GM20000 (cell line): ENCODE data around the gene ALG9.

Source experiments
- DNase-seq: peaks from one replicate; pipeline ENCODE4 v3.0.0; 2012; ENCODE audit warnings: low spot score
- TF ChIP-seq, protein P1 (sequence below): IDR thresholded peaks from 2 replicates; pipeline ENCODE4 v1.5.1; 2012; ENCODE audit warnings: mild to moderate bottlenecking, control low read depth; ENCODE audit errors: extremely low read depth, missing control alignments

The ALG9 gene

DNA sequence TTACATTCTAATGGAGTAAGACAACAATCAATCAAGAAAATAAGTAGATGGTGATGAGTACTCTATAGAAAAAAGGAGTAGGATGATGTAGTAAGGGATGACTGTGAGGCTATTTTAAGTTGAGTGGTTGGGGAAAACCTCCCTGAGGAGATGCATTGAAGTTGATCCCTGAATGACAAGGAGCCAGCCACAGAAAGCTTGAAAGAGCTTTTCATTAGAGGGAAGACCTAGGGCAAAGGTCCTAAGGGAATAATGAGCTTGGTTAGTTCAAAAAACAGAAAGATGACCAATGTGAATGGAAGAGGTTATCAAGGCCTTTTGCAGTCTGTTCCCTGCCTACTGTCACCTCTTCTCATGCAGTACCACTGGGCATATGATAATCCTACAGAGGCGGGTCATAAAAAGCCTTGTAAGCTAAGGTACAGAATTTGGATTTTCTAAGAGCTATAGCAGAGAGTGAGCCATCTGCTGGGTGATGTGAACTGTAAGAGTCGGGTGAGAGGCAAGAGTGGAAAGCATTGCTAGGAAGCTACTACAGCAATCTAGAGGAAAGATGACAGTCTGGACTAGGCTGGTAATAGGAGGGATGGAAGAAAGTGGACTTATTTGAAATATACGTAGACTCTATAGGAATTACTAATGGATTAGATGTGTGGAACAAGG is 108.3 kb downstream of the ALG9 start:
- no peak for DNase-seq
- TF ChIP-seq, protein P1, sequence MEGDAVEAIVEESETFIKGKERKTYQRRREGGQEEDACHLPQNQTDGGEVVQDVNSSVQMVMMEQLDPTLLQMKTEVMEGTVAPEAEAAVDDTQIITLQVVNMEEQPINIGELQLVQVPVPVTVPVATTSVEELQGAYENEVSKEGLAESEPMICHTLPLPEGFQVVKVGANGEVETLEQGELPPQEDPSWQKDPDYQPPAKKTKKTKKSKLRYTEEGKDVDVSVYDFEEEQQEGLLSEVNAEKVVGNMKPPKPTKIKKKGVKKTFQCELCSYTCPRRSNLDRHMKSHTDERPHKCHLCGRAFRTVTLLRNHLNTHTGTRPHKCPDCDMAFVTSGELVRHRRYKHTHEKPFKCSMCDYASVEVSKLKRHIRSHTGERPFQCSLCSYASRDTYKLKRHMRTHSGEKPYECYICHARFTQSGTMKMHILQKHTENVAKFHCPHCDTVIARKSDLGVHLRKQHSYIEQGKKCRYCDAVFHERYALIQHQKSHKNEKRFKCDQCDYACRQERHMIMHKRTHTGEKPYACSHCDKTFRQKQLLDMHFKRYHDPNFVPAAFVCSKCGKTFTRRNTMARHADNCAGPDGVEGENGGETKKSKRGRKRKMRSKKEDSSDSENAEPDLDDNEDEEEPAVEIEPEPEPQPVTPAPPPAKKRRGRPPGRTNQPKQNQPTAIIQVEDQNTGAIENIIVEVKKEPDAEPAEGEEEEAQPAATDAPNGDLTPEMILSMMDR = no peak

DNA sequence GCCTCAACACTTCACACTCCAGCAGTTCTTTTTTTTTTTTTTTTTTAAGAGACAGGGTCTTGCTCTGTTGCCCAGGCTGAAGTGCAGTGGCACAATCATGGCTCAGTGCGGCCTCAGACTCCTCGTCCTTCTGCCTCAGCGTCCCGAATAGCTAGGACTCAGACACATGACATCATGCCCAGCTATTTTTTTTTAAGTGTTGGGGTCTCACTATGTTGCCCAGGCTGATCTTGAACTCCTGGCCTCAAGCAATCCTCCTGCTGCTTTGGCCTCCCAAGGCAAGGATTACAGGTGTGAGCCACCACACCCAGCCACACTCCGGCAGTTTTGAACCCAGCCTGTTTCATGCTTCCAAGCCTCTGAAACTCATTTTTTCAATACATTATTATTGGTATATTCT is 108.9 kb downstream of the ALG9 start:
- TF ChIP-seq, protein P1 = no peak
- DNase-seq = no peak

DNA sequence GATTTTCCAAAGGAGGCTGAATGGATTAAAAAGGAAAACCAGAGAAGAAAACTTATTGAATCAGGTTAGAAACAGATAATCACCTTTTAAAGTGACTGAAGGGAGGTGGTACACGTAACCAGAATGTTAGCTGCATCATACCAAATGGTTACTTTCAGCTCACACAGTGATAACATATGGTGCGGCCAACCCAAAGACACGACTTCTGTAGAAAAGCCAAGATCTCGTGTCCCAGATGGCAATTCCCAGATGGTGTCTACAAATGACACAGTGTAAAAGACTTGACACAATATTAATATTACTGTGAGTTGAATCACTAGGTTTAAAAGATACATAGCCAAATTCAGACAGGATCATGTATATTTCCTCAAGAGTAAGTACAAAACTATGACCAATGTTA is 110.3 kb downstream of the ALG9 start:
- no peak for DNase-seq
- TF ChIP-seq, protein P1 = no peak

DNA sequence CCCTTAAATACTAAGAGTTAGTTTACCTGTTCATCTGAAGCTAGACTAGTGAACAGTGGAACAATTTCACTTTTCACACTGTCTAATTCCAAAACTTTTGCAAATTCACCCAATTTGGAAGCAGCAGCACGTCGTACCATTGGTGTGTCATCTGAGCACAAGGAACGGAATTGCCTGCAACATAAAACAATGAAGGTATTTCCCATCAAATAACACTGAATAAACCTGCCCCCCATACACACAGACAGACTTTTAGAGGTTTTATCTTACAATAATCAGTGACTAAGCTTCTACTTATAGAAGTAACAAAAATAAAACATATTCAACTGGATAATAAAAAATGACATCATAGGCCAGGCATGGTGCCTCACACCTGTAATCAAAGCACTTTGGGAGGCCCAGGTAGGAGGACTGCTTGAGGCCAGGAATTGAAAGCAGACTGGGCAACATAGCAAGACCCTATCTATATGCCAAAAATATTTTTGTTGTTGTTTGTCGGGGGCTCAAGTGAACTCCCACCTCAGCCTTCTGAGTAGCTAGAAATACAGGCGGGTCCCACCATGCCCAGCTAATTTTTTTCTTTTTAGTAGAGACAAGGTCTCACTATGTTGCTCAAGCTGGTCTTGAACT is 111.5 kb downstream of the ALG9 start:
- DNase-seq = no peak
- TF ChIP-seq, protein P1 = no peak

DNA sequence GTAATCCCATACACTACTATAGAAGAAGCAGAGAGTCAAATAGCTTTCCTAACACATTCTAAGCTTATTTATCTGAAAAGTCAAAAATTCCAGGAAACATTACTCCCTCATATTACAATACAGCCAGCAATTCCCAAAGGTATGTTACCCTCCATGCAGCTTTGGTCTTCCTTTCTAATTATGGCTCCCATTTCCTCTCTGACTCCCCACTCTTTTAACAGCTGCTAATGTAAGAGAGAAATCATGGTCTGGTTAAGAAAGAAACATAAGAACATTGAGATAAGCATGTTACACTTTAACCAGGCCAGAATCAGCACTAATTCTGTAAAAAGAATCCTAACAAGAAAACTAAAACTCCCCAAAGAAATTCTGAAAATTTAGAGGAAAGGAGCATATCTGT is 112.0 kb downstream of the ALG9 start:
- TF ChIP-seq, protein P1 = no peak
- no peak for DNase-seq

DNA sequence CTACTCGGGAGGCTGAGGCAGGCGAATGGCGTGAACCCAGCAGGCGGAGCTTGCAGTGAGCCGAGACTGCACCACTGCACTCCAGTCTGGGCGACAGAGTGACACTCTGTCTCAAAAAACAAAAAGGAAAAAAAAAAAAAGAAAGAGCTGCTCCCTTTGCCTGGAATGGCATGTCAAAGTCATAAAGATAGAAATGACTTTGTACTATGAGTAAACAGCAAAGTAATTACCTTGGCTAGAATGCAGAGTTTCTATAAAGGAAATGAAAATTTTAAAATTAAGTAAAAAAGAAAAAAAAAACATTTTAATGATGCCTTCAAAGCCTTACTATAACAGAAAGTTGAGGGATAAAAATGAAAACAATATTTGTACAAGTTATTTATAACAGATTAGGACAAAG is 115.3 kb downstream of the ALG9 start:
- no peak for DNase-seq
- TF ChIP-seq, protein P1 = no peak

DNA sequence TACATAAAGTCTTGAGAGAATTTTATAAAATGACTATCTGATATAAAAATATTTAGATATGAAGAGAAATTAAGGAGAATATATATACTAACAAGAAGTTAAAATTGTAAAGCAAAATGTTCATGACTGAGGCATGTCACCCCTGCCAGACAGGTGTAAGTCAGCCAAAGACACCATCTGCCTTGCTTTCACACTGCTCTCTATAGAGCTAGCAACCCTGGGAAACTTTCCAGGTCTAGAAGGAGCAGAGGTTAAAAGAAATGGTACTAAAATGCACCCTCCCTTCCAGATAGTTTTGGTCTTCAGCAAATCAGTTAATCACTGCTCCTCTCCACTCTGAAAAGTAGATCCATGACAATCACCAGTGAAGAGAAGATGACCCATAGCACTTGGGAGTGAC is 121.7 kb downstream of the ALG9 start:
- no peak for DNase-seq
- TF ChIP-seq, protein P1 = no peak
